ENCODE measurements around the gene ANKRD60.
A peak's percentile ranks its signal among the peaks of the same experiment; 100 is the strongest.

The ANKRD60 gene

DNA sequence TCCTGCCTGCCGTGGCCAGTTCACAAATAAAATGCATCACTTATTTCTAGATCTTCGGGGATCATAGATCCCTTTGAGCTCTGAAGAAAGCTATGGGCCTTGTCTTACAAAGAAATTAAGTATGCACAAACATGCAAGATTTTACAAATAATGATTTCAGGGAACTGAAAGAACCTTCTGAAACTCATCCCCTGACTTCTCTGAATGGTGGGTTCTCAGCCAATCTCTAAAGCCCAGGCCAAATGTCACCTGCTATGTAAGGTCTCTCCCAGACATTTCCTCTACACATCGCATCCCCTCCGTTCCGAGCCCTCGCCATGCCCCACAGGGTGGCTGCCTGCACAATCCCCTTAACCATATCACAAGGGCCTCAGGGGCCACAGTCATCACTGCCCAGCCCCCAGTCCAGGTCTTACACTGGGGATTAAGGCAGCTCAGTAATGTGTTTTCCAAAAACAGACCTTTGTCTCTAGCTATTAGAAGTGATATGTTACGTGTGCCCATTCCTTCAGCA lies 16.1 kb upstream of the ANKRD60 start:
- no peak for DNase-seq (ENCODE audit: low read depth)

DNA sequence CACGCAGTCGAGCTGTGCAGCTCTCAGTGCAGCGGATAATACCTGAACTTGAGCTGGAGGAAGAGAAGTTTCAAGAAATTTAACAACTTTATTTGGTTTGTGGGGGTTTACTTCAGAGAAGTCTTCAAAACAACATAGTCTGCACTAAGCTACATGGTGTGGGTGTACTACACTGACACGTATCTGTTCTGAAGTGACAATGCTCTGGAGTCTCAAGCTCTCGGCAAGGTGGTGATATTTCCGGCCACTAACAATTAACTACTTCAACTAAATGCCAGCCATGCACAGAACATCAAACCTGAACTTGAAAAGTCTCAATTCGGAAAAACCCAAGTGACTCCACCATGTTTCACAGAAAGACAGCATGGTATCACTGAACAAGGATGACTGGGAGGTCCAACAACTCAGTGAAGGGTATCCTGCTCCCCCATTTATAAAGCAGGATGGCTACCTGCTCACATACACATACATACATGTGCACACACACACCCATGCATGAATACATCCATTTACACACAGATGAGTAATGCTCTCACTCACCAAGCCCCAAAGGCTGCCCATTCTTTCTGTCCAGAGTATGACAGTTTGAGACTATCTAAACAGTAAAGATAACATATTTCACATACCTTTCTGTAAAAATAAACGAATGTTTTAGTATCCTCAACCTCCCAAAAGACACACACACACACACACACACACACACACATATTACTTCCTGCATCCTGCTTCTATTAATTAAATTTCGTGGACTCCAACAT lies 15.4 kb upstream of the ANKRD60 start:
- DNase-seq (ENCODE audit: low read depth): no peak

DNA sequence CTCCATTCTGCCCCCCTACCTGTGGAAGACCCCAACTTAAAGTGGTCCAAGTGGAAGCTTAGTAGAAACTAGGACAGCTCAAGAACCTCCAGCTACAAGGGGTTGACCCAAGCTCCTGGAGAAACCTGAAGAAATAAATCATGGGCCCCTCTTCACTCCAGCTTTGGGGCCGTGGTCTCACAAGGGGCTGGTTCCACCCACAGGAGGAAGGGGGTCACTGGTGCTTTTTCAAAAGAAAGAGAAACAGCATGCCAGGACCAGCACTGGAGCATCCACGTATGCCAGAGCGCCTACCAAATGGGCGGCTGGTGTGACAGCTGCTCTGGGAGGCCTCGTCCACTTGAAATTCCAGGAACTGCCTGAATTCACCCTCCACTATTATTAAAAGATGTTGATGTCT lies 14.4 kb upstream of the ANKRD60 start:
- DNase-seq (ENCODE audit: low read depth): no peak

DNA sequence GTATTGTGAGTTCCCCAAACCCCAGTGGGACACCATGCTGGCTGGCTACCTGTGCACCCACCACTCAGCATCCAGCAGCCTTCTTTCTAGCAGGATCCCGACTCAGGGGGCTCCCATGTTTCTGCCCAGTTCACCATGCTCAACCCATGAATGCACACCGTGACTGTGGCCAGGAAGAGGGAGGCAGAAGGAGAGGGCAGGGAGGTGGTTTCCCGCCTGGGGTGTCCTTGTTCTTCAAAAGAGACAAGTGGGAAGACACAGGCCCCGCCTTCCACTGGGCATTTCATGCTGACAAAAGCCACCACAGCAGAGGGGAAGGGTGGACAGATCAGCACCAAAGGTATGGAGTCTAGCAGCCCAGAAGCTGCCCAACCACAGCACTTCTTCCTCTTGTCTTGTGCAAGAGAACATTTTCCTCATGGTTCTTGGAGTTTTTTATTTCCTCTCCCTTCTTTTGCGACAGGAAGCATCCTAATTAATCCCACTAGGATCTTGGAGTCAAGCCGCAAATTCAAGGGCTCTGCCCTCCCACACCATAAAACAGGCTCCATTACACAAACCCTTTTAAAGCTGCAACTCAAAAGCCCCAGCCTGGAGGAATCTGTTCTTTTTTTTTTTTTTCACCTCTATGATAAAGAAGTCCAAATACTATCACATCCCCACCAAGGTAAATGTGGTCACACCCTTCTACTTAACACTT lies 13.5 kb upstream of the ANKRD60 start:
- no peak for DNase-seq (ENCODE audit: low read depth)

DNA sequence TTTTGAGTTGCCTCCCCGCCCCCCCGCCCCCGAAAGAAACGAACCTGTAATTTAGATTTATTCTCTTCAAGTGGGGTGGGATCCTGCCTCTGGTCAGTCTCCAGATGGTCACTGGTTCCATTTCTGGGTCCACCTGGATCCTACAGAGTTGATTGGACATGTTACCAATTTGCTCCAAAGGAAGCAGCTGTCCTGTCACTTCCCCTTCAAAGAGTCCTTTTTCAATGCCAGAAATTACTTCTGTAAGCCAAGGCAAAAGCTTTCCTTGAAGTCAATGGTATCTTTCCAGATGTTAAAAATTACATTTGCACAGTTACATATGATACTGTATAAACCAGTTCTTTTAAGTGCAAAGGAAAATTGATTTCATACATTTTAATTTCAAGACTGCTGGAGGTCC lies 12.0 kb upstream of the ANKRD60 start:
- no peak for DNase-seq (ENCODE audit: low read depth)

DNA sequence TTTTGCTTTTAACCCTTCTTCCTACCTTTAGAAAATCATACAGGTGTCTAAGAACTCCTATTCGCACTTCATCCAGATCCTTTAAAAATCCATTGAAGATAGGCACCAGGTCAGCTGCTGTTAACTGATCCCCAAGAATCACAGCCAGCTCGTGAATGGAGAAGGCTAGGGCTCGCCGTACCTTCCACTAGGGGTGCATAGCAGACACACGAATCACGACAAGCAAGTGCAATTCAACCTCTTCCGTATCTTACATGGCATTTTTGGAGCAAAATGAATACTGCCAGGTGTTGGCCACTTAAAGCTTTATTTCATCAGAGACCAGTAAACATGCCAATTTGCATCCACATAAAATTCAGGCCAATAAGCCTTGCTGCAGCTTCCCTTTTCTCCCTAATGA lies 10.8 kb upstream of the ANKRD60 start:
- DNase-seq (ENCODE audit: low read depth): no peak

DNA sequence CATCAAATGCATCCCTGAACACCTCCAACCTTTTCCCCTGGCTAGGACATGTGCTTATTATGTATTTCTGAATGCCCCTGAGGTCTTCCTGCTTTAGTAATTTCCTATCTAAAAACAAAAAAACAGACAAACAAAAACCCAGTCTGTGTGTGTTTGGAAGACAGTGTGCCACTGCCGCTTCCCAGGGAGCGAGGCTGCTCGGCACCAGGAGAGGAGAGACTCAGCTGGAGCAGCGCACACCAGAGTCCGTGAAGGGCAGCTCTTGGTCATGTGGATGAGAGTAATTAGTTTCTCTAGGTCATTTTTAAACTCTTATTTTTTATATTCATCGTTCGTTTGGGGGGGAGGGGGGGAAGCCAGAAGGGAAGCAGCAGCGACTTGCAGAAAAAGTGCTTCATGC lies 10.0 kb upstream of the ANKRD60 start:
- no peak for DNase-seq (ENCODE audit: low read depth)

DNA sequence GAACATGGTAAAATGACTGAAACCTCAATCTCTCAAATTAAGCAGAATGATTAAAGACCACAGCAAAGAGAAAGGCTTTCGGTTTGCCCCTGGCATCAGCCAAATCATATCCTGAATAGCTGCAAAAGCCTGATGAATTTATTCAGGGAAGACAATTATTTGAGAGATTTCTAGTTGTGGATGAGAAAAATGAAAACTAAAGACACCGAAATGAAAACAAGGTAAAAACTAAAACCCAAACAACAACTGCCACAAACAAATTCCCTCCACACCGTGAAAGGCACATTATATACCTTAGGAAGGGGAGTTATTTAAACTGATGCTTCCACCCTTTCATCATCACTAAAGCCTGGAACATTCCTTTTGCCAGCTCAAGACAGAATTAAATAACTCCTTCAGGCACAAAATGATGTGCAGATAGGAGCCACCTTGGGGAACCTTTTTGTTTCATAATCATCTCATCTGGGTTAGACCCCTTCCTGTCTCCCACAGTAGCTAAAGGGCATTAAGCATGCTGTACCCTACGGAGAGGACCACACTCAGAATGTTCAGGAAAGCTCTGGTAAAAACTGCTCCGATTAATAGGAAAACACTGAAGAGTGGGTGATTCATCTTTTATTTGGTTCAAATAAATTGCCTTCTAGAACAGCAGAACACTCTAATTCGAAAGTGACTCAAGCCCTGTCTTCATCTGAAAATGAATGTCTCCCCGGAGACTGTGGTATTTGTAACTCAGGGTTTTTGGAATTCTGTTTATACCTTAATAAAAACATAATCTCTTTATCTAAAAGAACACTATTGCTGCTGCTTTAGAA lies 9.1 kb upstream of the ANKRD60 start:
- DNase-seq (ENCODE audit: low read depth): no peak

DNA sequence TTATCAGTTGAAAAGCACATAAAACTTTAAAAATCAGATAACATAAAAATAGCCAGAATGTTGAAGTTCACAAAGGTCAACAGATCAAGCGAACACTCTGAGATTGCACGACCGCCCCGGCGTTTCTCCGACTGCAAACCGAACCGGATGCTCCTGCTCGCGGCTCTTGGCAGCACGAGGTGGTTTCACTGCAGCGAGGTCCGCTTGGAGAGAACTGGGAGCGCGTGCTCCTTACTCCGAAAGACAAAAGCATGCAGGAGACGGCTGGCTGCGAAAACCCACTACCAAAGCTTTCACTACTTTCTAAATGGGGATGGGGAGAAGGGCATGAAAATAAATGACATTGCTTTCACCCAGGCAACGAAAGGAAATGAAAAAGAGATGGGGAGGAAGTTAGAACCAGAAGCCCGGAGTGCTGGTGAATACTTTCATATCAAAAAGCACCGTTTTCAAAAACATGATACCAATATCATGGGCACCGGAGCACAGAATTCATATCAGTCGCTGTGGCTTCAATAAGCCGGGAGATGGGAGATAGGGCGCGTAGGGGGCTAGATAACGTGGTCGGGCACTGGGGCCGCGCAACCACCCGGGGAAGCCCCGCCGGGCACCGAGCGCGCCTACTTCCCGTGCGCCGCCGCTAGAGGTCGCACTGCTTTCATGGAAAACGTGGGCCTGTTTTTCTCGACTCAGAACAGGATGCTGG lies 8.3 kb upstream of the ANKRD60 start:
- DNase-seq (ENCODE audit: low read depth): peak; percentile 79

DNA sequence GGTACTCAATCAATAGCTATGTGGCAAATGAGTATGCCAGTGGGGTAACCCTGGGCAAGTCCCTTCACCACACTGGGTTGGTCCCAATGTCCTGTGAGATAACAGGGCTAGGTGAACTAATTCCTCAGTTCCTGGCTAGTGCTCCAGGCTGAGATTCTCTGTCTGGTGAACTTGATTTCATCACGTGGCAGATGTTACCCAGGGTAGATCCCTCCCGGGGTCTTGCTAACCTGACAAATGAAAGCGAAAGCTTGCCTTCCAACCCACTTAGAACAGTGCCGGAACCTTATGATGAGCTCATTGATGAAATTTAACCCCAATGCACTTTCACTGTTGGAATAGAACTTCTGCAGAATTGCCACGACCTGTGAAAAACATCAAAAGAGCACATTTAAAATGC lies 6.6 kb upstream of the ANKRD60 start:
- no peak for DNase-seq (ENCODE audit: low read depth)

DNA sequence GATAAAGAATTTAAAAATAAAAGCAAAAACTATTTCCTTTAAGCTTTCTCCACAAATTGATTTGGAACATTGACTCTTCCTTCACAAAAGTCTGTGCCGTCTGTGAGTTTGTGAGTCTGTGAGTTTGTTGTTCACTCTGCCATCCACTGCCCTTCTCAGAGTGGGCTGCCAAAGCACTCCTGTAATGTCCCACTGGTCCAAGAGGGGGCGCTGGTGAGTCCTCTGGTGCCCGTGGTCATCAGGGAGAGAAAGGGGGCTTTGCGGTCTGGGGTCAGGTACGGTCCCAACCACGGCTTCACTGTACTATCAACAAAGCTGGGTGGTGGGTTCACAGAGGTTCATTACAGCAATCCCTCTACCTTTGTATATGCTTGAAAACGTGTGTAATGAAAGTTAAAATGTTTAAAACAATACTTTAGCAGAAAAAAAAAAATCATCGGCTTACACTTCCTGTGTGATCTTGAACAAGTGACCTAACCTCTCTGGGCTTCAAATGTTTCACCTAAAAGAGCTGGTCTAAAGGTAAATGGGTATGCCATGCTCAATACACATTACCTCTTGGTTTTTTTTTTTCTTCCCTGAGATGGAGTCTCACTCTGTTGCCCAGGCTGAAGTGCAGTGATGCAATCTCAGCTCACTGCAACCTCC lies 5.6 kb upstream of the ANKRD60 start:
- DNase-seq (ENCODE audit: low read depth): peak; percentile 18

DNA sequence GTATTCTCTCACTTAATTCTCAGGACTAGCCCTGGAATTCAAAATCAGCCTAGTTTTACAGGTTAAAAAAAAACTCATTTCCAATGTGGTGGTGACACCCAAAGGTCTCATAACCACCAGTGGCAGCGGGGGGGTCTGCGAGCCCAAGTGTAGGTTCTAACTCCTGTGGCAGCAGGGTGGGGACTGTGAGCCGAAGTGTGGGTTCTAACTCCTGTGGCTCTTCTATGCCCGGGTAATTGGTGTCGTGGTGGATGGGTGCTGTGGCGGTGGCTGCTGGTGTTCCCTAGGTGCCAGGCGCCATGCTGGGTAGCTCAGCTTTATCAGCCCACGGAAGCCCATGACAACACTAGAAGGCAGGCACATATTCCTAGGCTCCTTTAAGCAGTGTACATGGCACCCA lies 4.9 kb upstream of the ANKRD60 start:
- DNase-seq (ENCODE audit: low read depth): no peak

DNA sequence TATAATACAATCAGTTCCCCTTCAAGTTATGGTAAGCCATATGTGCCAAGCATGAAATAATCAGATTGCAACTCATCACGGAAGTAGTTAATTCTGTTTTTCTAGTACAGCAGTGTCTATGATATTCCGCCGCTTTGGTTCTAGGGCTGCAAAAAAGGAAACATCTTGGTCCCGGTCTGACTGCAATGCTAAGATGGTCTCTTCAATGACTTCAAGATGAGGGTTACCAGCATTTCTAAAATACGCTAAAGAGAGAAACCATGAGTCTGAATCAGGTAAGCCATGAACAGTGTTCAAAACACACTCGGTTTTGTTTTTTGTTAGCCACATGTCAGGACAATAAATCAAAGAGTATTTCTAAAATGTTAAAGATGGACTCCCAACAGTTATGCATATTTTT lies 3.2 kb upstream of the ANKRD60 start:
- DNase-seq (ENCODE audit: low read depth): no peak

DNA sequence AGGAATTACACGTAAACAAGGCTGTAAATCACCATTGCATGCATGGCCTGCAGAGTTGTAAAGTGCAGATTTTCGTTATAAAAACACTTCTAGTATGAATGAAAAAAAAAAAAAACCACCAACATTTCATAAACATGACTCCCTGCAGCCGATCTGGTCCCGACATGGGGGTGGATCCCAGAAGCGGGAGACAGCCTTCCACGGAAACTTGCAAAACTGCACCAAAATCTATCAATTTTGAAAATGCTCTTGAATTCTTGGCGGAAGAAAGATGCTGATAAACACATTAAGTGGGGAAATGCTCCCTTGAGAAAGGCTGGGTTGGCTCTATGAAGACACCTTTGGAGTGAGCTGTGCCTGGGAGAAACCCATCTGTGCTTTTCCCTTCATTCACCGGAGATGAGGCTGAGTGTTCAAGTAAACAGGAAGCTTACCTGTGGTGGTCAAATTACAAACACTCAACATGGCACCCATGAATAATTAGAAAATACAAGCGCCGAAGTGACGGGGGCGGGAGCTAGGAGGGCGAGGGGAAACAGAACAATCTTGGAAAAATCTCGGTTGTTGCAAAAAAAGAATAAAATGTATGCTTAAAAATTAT lies 845 bp upstream of the ANKRD60 start:
- DNase-seq (ENCODE audit: low read depth): no peak

DNA sequence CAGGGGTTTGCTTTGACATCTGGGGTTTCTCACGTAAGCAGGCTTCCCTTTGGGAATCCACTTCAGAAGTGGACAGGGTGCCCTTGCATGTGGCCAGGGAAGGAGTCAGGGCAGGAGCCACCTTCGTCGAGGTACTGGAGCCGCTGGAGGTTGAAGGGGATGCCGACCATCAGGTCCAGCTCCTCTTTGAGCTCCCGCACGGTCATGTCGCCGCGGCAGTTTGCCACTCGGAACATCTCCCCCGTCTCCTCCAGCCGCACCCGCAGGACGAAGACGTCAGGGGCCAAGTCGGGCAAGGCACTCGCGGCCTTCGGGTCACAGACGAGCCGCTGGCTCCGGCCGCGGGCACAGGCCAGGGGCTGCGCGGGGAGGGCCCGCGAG lies 360 bp downstream of the ANKRD60 start:
- DNase-seq (ENCODE audit: low read depth): no peak

DNA sequence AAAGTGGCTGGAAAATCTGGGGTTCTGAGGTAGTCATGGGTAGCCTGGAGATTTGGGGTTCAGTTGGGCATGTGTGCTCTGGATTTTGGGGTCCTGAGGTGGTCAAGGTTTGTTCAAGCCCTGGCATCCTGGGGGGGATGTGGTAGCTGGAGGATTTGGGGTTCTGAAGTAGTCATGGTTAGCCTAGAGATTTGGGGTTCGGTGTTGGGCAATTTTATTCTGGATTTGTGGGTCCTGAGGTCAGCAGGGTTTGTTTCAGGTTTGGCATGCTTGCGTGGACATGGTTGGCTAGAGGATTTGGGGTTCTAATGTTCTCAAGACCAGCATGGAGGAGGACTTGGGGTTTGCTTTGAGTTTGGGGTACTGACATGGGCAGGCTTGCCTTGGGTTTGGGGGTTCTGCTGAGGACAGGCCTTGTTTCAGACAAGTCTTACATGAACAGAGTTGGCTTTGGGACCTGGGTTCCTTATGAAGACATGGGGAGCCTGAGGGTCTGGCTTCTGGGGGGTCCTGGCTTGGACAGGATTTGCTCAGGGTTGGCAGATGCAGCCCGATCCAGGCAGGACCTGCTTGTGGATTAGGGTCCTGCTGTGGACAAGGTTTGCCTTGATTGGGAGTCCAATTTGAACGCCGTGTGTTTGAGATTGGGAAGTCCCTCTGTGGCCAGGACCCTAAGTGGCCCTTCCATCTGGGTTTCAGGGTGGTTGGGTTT lies 906 bp downstream of the ANKRD60 start:
- no peak for DNase-seq (ENCODE audit: low read depth)

DNA sequence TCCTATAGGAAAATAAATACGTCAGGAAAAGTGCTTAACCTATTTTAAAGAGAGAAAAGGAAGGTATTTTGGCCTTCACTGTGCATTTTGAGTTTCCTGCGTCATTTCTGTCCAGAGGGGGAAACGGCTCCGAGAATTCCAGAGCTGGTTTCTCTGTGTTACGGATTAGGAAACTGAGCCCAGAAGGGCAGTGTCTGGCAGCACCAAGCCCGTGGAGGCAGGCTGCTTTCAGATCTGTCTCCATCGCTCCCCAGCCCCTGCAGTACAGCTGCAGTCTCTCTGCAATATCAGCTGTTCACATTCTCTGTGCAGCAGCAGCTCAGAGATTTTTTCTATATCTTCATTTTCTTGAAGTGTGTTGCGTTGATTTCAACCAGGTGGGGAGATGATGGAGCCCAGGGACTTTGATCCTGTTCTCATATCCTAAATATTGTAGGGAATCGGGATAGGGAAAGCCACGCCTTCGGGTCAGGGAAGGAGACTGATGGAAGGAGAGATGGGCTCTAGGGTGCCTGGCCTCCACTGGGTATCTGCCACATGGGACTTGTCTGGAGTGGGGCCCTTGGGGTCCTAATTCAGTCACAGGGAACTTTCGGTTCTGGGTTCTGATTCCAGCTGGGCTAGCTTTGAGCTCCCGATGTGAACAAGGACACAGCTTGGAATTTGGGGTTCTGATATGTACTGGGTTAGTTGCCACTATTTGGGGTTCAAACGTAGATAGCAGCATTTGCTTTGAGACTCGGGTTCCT lies 2.8 kb downstream of the ANKRD60 start:
- DNase-seq (ENCODE audit: low read depth): no peak

DNA sequence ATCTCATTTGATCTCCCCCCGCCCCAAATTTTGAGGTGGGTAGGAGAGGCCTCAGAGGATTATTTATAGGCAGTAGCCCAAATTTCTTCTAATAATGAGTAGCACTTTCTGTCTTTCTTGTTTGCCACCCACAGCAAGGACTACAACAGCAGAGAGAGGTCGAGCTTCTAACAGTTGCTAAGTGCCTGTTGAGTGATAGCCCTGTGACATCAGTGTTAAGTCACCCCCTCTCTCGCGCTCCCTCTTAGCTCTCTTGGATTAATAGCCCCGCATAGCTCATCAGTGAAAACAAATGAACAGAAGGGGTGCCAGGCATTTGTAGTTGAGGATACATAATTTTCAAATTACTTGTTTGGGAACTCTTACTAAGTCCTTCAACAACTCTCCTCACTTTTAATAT lies 3.5 kb downstream of the ANKRD60 start:
- DNase-seq (ENCODE audit: low read depth): no peak

DNA sequence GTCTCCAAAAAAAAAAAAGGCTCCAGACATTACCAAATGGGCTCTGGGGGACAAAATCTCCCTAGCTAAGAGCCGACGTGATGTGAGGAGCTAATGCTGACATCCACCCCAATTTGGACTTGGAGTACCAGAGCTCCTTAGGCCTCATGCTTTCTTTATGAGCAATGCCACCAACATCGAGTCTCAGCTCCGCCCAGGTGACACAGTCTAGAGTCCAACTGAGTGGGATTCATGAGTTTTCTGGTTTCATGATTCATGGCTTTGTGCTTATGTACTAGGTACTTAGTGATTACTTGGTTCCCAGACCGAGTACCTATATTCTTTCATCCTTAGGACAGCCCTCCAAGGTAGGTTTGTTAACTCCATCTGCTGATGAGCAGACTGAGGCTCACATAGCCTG lies 4.4 kb downstream of the ANKRD60 start:
- DNase-seq (ENCODE audit: low read depth): no peak
